ENCODE data around the gene DUXB. TPM values are rescaled to one million over a fixed set of nuclear protein-coding genes. Genes with fewer than 3 reads are reported as not detected.

The DUXB gene
- polyA plus RNA-seq, 3 donors: not detected

- no peaks in the 10 kb centered on the region for H3K36me3 Mint-ChIP-seq
- TF ChIP-seq CTCF (IDR thresholded peaks at IDR 0.05): no peak
- H3K4me2 ChIP-seq (replicated peaks; ENCODE audit: extremely low read depth, low read length, poor library complexity, severe bottlenecking): no peak within 1 kb of the TSS
- H3K27ac ChIP-seq (ENCODE audit: low read depth in 1 of 2, low read length in 2 of 2): no peak within 1 kb of the TSS
- DNase-seq: no peak
- H3K4me3 Mint-ChIP-seq: no peak within 1 kb of the TSS
- no peak within 1 kb of the TSS for H2AFZ ChIP-seq (ENCODE audit: insufficient read depth, low read depth, low read length, poor library complexity, severe bottlenecking)
- H3K27me3 Mint-ChIP-seq (ENCODE audit: low read depth in 3 of 3): peaks cover 0 to 2% (median 0%) of the 10 kb centered on the region in 3 donors
- H3K4me3 ChIP-seq (replicated peaks in 1 of 3; ENCODE audit: low read depth in 2 of 3, low read length in 3 of 3): no peak within 1 kb of the TSS
- H3K9ac ChIP-seq (ENCODE audit: insufficient read depth, low read length, poor library complexity, severe bottlenecking): no peak within 1 kb of the TSS
- H3K36me3 ChIP-seq (replicated peaks in 1 of 2; ENCODE audit: control insufficient read depth in 1 of 2, insufficient read depth in 2 of 2, low read length in 2 of 2): no peaks in the 10 kb centered on the region
- H3K4me1 ChIP-seq (ENCODE audit: control insufficient read depth in 1 of 2, insufficient read depth in 2 of 2, low read length in 2 of 2): no peaks in the 10 kb centered on the region
- peaks cover 2% of the 10 kb centered on the region for H3K4me1 Mint-ChIP-seq
- intact Hi-C loops (cut with micrococcal nuclease): no loop called here
- WGBS (ENCODE audit: insufficient coverage): 100% methylated on average over 2 of the region's 4 CpGs
- no peak within 1 kb of the TSS for H3K27ac Mint-ChIP-seq
- H3K27me3 ChIP-seq (ENCODE audit: control insufficient read depth in 2 of 2, insufficient read depth in 2 of 2, low read length in 2 of 2): no peaks in the 10 kb centered on the region
- no peaks in the 10 kb centered on the region for H4K20me1 ChIP-seq (ENCODE audit: insufficient read depth, low read length)
- H3K79me2 ChIP-seq (ENCODE audit: insufficient read depth, low read length): no peaks in the 10 kb centered on the region
- no peaks in the 10 kb centered on the region for H3K9me3 ChIP-seq (replicated peaks in 1 of 2; ENCODE audit: control insufficient read depth in 1 of 2, insufficient read depth in 1 of 2, low read length in 2 of 2)
- peaks cover 0 to 5% (median under 1%) of the 10 kb centered on the region in 7 donors for H3K9me3 Mint-ChIP-seq
Measured at GRCh38 chr16:75676909-75677308, 24.4 kb downstream of the DUXB start, which contains the start of gene CPHXL2. Gene CPHXL2, minus strand, starts transcription at chr16:75677009. Its CDS starts 10 bp downstream, at chr16:75676999.

GRCh38 chr16:75667503-75667902 is 33.8 kb downstream of the DUXB start:
- no peaks in the 10 kb centered on the region for H3K4me1 Mint-ChIP-seq

More at GRCh38 chr16:75667503-75667902, 33.8 kb downstream of the DUXB start:
- Histone ChIP-seq H3K4me3 (replicated peaks in 1 of 3; ENCODE audit: low read depth in 2 of 3, low read length in 3 of 3) (no peak overlapping the region), H3K79me2 (ENCODE audit: insufficient read depth, low read length) (no peaks in the 10 kb centered on the region), H3K27me3 (ENCODE audit: control insufficient read depth in 2 of 2, insufficient read depth in 2 of 2, low read length in 2 of 2) (no peaks in the 10 kb centered on the region), H2AFZ (ENCODE audit: insufficient read depth, low read depth, low read length, poor library complexity, severe bottlenecking) (no peak overlapping the region), H3K4me2 (replicated peaks; ENCODE audit: extremely low read depth, low read length, poor library complexity, severe bottlenecking) (no peak overlapping the region), H4K20me1 (ENCODE audit: insufficient read depth, low read length) (no peaks in the 10 kb centered on the region), H3K27ac (ENCODE audit: low read depth in 1 of 2, low read length in 2 of 2) (no peak overlapping the region), H3K36me3 (replicated peaks in 1 of 2; ENCODE audit: control insufficient read depth in 1 of 2, insufficient read depth in 2 of 2, low read length in 2 of 2) (no peaks in the 10 kb centered on the region), H3K9ac (ENCODE audit: insufficient read depth, low read length, poor library complexity, severe bottlenecking) (no peak overlapping the region), H3K9me3 (replicated peaks in 1 of 2; ENCODE audit: control insufficient read depth in 1 of 2, insufficient read depth in 1 of 2, low read length in 2 of 2) (no peaks in the 10 kb centered on the region), H3K4me1 (ENCODE audit: control insufficient read depth in 1 of 2, insufficient read depth in 2 of 2, low read length in 2 of 2) (no peaks in the 10 kb centered on the region)
- intact Hi-C loops (cut with micrococcal nuclease): no loop called here
- H3K36me3 Mint-ChIP-seq: no peaks in the 10 kb centered on the region
- peaks cover 0 to 6% (median 0%) of the 10 kb centered on the region in 7 donors for H3K9me3 Mint-ChIP-seq
- DNase-seq: no peak
- peaks cover 0 to 1% (median 0%) of the 10 kb centered on the region in 3 donors for H3K27me3 Mint-ChIP-seq (ENCODE audit: low read depth in 3 of 3)
- no peak overlapping the region for H3K4me3 Mint-ChIP-seq
- no peak for TF ChIP-seq CTCF (IDR thresholded peaks at IDR 0.05)
- H3K27ac Mint-ChIP-seq: no peak overlapping the region

Data from CD14-positive monocyte (primary cell).